BLaER1 (cell line): ENCODE data around the gene KIAA1217.

Source experiments
- H3K27ac ChIP-seq: shearing (Covaris generic); formaldehyde crosslinking; 2 replicates; pipeline ENCODE4 v1.8.1; 2022
- H3K27me3 ChIP-seq: shearing (Covaris generic); formaldehyde crosslinking; 2 replicates; pipeline ENCODE4 v1.8.1; 2022
- H3K36me3 ChIP-seq: shearing (Covaris generic); formaldehyde crosslinking; 2 replicates; pipeline ENCODE4 v1.8.1; 2022
- H3K4me1 ChIP-seq: shearing (Covaris generic); formaldehyde crosslinking; 2 replicates; pipeline ENCODE4 v1.8.1; 2022
- H3K4me2 ChIP-seq: shearing (Covaris generic); formaldehyde crosslinking; 2 replicates; pipeline ENCODE4 v1.8.1; 2022
- H3K4me3 ChIP-seq: shearing (Covaris generic); formaldehyde crosslinking; 2 replicates; pipeline ENCODE4 v1.8.1; 2022
- H3K9ac ChIP-seq: shearing (Covaris generic); formaldehyde crosslinking; 2 replicates; pipeline ENCODE4 v1.8.1; 2022
- H3K9me3 ChIP-seq: shearing (Covaris generic); formaldehyde crosslinking; 2 replicates; pipeline ENCODE4 v1.8.1; 2022
- H4K20me1 ChIP-seq: shearing (Covaris generic); formaldehyde crosslinking; 2 replicates; pipeline ENCODE4 v1.8.1; 2022
- Cebpa-rat ChIP-seq: shearing (Covaris generic); IDR thresholded peaks from 2 replicates; pipeline ENCODE4 v1.8.1; 2022

KIAA1217 gene

GRCh38 chr10:24463611-24464426, 254.9 kb downstream of the KIAA1217 start:
- Histone ChIP-seq H4K20me1 (no peaks in the 10 kb centered on the region), H3K4me2 (peak overlapping the region; percentile 41), H3K9me3 (no peaks in the 10 kb centered on the region), H3K9ac (no peak overlapping the region), H3K4me3 (no peak overlapping the region), H3K36me3 (no peaks in the 10 kb centered on the region), H3K27ac (no peak overlapping the region), H3K4me1 (peaks cover 9% of the 10 kb centered on the region), H3K27me3 (no peaks in the 10 kb centered on the region)
- TF ChIP-seq Cebpa-rat, result no peak

DNA sequence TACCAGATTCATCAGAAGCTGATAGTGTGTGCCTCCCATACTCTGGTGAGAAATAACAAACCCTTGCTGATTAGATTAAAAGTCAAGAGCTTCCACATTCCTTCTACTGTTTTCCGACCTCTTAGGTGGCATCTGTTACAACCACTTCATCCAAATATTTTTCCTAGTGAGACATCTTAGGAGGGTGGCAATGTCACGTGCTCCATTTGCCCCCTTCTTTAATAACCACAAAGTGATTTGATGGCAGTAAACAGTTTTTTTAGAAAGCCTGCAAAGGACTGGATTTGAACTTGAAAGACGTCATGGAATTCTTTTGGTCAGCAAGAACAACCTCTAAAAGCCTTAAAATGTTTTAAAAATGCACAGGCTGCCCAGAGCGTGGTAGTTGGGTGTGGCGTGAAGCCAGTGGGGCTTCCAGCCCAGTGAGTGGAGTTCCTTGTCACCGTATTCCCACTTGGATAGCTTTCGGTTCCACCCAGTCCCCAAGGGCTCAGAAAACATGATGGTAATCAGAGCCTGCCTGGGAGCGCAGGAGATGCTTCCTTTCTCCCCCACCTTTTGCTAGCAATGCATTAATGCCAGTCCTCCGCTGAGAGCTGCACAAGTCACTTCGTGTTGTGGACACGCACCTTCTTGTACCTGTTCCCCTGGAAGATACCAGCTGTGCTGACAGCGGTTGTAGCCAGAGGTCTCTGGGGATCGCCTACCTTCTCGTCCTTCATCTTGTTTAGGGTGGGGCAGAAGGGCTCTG, 256.4 kb downstream of the KIAA1217 start:
- H3K4me1 ChIP-seq, result peaks cover 9% of the 10 kb centered on the region
- H3K27me3 ChIP-seq, result no peaks in the 10 kb centered on the region
- no peaks in the 10 kb centered on the region for H3K9me3 ChIP-seq
- H4K20me1 ChIP-seq, result no peaks in the 10 kb centered on the region
- no peak overlapping the region for H3K4me2 ChIP-seq
- H3K36me3 ChIP-seq, result no peaks in the 10 kb centered on the region
- TF ChIP-seq Cebpa-rat, result no peak
- no peak overlapping the region for H3K27ac ChIP-seq
- no peak overlapping the region for H3K9ac ChIP-seq
- H3K4me3 ChIP-seq, result no peak overlapping the region

DNA sequence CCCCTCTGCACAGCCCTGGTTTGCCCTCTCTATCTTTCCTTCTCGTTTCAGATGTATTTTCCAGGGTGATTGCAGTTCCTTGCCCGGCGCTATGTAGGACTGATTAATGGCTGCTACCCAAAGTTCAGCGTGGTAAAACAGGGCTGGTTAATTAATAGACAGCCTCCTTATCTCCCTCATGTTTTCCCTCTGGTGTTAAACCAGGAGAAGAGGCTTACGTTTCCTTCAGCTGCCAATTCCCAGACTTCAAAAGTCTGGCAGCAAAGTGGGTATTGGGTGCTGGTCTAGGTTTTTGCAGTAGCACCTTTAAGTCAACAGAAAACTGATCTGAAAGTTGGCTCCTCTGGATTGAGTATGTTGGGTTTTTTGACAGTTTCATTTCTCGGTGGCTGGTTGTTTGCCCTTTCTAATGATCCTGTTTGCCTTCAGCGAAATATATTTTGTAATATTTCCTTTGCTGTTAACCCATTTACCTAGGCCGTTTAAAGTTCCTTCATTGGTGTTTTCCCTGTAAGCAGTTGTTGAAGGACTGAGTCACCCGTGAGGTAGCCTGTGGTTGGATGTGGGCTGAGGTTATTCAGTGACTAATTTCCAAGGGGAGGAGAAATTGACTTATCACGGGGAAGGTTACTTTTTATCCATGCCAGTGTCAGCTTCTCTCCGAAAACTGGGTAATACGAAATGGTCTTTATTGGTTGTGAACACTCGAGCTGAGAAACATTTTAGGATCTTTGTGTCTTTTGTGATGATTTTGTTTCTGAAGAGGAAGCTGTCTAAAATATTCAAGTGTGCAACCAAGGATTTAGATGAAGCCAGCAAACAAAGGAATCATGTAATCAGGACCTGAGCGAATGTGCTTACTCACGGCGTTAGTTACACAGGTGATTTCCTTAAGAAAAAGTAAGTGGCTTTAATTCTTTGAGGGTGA, 257.2 kb downstream of the KIAA1217 start:
- H3K9ac ChIP-seq, result no peak overlapping the region
- TF ChIP-seq Cebpa-rat, result no peak
- no peaks in the 10 kb centered on the region for H4K20me1 ChIP-seq
- H3K4me1 ChIP-seq, result peaks cover 9% of the 10 kb centered on the region
- H3K4me3 ChIP-seq, result no peak overlapping the region
- no peak overlapping the region for H3K4me2 ChIP-seq
- no peaks in the 10 kb centered on the region for H3K9me3 ChIP-seq
- no peak overlapping the region for H3K27ac ChIP-seq
- H3K36me3 ChIP-seq, result no peaks in the 10 kb centered on the region
- H3K27me3 ChIP-seq, result no peaks in the 10 kb centered on the region

DNA sequence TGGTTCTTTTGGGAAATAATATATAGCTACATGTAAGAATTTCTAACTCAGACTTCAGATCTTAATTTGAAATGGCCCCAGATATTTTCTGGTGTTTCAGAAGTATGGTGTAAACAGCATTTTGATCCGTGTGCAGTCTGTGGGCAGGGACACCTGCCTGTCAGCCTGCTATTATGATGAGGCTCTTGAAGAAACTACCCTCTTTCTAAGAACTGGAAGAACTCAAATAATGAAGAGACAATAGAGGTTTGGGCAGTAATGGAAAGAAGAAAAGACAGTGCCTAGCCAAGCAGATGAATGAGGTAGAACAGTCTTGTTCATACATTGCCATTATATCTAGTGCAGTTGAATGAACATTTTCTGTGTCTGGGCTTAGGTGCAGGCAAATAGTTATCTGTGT, 258.2 kb downstream of the KIAA1217 start:
- Histone ChIP-seq H3K4me3 (no peak overlapping the region), H3K9me3 (no peaks in the 10 kb centered on the region), H4K20me1 (no peaks in the 10 kb centered on the region), H3K4me2 (no peak overlapping the region), H3K36me3 (no peaks in the 10 kb centered on the region), H3K27me3 (no peaks in the 10 kb centered on the region), H3K27ac (no peak overlapping the region), H3K4me1 (peaks cover 9% of the 10 kb centered on the region), H3K9ac (no peak overlapping the region)
- TF ChIP-seq Cebpa-rat, result no peak

- Histone ChIP-seq H3K9me3 (no peaks in the 10 kb centered on the region), H3K4me1 (peaks cover 9% of the 10 kb centered on the region), H3K27me3 (no peaks in the 10 kb centered on the region), H4K20me1 (no peaks in the 10 kb centered on the region), H3K4me3 (no peak overlapping the region), H3K4me2 (no peak overlapping the region), H3K36me3 (no peaks in the 10 kb centered on the region), H3K27ac (no peak overlapping the region), H3K9ac (no peak overlapping the region)
- TF ChIP-seq Cebpa-rat, result no peak
Observed at GRCh38 chr10:24467605-24468004, 258.7 kb downstream of the KIAA1217 start.

DNA sequence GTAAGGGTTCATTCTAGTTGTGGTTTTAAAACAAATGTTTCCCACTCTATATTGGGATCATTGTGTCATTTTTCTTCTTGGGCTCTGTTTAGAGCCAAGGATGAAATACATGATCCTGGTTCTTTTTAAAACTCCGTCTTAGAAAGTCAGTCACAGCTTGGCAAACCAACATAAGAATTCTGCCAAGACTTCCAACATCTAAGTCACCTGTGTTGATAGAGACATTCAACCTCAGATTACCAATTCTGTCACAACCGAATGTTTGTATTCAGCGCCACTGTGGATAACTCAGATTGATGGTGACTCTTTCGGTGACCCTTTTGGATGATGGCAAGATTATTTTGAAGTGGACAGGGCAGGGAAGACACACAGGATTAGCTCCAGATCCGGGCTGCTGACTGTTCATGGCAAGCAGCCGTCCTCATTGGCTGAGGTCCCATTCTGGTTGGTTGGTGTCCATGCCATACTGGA, 259.4 kb downstream of the KIAA1217 start:
- no peak for TF ChIP-seq Cebpa-rat
- Histone ChIP-seq H3K9ac (no peak overlapping the region), H3K9me3 (0 out of 2 replicates have a peak, but pooled peaks cover 3% of the 10 kb centered on the region), H3K4me2 (no peak overlapping the region), H3K4me1 (peaks cover 9% of the 10 kb centered on the region), H3K27me3 (no peaks in the 10 kb centered on the region), H3K4me3 (no peak overlapping the region), H3K27ac (no peak overlapping the region), H4K20me1 (no peaks in the 10 kb centered on the region), H3K36me3 (0 out of 2 replicates have a peak, but pooled peaks cover 5% of the 10 kb centered on the region)

DNA sequence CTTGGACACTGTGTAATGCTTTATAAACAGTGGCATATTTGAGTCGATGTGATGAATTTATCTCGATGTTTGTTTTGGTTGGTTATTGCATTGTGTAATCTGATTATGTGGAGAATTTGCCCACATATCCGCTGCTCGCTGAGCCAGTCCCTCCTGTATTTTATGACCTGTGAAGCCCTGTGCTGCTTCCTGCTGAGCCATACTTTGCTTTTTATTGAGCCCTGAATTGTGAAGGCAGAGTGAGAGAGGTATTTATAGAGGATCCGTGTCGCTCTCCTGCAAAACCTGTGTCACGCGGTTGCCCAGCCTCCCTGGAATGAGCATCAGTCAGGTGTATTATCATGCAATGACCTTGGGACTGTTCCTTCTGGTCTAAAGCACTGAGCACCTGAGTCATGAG, 261.1 kb downstream of the KIAA1217 start:
- no peak for TF ChIP-seq Cebpa-rat
- Histone ChIP-seq H3K9me3 (0 out of 2 replicates have a peak, but pooled peaks cover 4% of the 10 kb centered on the region), H4K20me1 (no peaks in the 10 kb centered on the region)

GRCh38 chr10:24475598-24475997, 266.7 kb downstream of the KIAA1217 start:
- H3K9me3 ChIP-seq, result peaks cover 11% of the 10 kb centered on the region
- H3K27ac ChIP-seq, result no peak overlapping the region
- no peaks in the 10 kb centered on the region for H4K20me1 ChIP-seq
- no peak overlapping the region for H3K4me3 ChIP-seq
- no peak overlapping the region for H3K4me2 ChIP-seq
- no peaks in the 10 kb centered on the region for H3K4me1 ChIP-seq
- no peak overlapping the region for H3K9ac ChIP-seq
- H3K36me3 ChIP-seq, result 0 out of 2 replicates have a peak, but pooled peaks cover 9% of the 10 kb centered on the region
- H3K27me3 ChIP-seq, result no peaks in the 10 kb centered on the region
- no peak for TF ChIP-seq Cebpa-rat

More for the DNA sequence above, 261.1 kb downstream of the KIAA1217 start:
- Histone ChIP-seq H3K36me3 (0 out of 2 replicates have a peak, but pooled peaks cover 9% of the 10 kb centered on the region), H3K4me3 (no peak overlapping the region), H3K27me3 (no peaks in the 10 kb centered on the region), H3K4me2 (no peak overlapping the region), H3K4me1 (no peaks in the 10 kb centered on the region), H3K9ac (no peak overlapping the region), H3K27ac (no peak overlapping the region)
